Measurements from ENCODE around the gene SCCPDH.

DNA sequence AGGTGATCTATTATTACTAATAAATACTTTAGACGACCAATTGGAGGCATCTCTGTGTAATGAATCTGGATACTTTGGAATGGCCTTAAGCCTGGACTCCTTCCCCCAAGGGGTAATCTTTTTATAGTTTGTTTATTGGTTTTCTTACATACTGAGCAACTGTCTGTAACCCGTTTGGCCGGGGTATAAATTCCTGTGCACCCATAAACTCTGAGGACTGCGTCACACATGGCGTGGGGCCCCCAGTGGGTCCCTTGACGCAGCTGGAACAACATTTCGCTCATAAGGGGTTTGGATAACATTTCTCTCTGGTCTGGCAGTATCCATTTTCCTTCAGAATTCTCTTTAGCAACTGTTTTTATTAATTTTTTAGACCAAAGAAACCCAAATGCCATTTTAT lies 26.5 kb downstream of the SCCPDH start:
- TF ChIP-seq POLR2A (IDR thresholded peaks at IDR 0.05; ENCODE audit: low read depth, low read length) (no peak), POLR2AphosphoS5 (IDR thresholded peaks at IDR 0.05; ENCODE audit: low read depth, low read length) (no peak), TAF1 (IDR thresholded peaks at IDR 0.05; ENCODE audit: low read depth, low read length) (no peak)
